Measurements from ENCODE around the gene CAMTA2.

The CAMTA2 gene

DNA sequence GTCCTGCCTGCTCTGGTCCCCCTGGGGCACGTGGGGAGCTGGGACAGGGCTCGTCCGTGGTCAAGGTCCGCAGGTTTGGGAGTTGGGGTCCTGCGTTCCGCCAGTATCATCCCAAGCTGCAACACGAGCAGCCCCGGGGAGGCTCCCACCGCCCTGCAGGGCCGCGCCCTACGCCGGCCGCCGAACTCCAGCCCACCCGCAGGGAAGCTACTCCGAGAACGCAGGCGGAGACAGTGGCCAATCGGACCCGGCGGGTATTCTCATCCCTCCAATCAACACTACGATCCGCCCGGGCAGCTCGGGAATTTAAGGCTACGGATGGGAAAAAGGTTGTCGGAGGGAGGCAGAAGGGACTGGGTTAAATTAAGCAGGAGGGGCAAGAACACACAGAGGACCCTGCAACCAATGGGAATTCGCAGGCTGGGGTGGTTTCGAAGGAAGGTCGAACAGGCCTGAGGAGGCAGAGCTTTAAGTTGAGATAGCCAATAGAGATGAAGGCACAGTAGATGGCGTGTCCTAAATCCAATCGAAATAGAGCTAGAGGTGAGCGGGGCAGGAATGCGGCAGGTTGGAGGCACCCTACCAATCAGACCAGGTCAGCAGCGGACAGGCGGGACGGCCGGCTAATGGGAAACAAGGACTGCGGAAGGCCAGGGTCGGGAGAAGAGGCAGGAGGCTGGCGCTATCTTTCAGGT is 20.5 kb downstream of the CAMTA2 start:
- ATAC-seq (ENCODE audit: low read depth) (peak; percentile 89), DNase-seq (ENCODE audit: low spot score) (peak; percentile 99)
- no peaks in the 10 kb centered on the region for H3K27me3 ChIP-seq (ENCODE audit: insufficient read depth, poor library complexity, severe bottlenecking)
- peaks cover 12% of the 10 kb centered on the region for H3K4me1 ChIP-seq (ENCODE audit: insufficient read depth, poor library complexity, severe bottlenecking)
- TF ChIP-seq, protein P1, sequence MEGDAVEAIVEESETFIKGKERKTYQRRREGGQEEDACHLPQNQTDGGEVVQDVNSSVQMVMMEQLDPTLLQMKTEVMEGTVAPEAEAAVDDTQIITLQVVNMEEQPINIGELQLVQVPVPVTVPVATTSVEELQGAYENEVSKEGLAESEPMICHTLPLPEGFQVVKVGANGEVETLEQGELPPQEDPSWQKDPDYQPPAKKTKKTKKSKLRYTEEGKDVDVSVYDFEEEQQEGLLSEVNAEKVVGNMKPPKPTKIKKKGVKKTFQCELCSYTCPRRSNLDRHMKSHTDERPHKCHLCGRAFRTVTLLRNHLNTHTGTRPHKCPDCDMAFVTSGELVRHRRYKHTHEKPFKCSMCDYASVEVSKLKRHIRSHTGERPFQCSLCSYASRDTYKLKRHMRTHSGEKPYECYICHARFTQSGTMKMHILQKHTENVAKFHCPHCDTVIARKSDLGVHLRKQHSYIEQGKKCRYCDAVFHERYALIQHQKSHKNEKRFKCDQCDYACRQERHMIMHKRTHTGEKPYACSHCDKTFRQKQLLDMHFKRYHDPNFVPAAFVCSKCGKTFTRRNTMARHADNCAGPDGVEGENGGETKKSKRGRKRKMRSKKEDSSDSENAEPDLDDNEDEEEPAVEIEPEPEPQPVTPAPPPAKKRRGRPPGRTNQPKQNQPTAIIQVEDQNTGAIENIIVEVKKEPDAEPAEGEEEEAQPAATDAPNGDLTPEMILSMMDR (IDR thresholded peaks at IDR 0.05; ENCODE audit: poor library complexity, severe bottlenecking), result no peak
- H3K27ac ChIP-seq (ENCODE audit: poor library complexity, severe bottlenecking), result peak overlapping the region; percentile 90
- H3K4me3 ChIP-seq (ENCODE audit: severe bottlenecking), result peak overlapping the region; percentile 59
- peaks cover 20% of the 10 kb centered on the region for H3K36me3 ChIP-seq (ENCODE audit: low read depth)
- H3K9me3 ChIP-seq (ENCODE audit: severe bottlenecking), result no peaks in the 10 kb centered on the region

- no peaks in the 10 kb centered on the region for H3K27me3 ChIP-seq (ENCODE audit: insufficient read depth, poor library complexity, severe bottlenecking)
- TF ChIP-seq, protein P1 (IDR thresholded peaks at IDR 0.05; ENCODE audit: poor library complexity, severe bottlenecking), result no peak
- ATAC-seq (ENCODE audit: low read depth), result no peak
- peak overlapping the region; percentile 90 for H3K27ac ChIP-seq (ENCODE audit: poor library complexity, severe bottlenecking)
- DNase-seq (ENCODE audit: low spot score), result no peak
- no peak overlapping the region for H3K4me3 ChIP-seq (ENCODE audit: severe bottlenecking)
- H3K36me3 ChIP-seq (ENCODE audit: low read depth), result peaks cover 26% of the 10 kb centered on the region
- H3K4me1 ChIP-seq (ENCODE audit: insufficient read depth, poor library complexity, severe bottlenecking), result peaks cover 12% of the 10 kb centered on the region
- H3K9me3 ChIP-seq (ENCODE audit: severe bottlenecking), result no peaks in the 10 kb centered on the region
Observed at GRCh38 chr17:4965311-4965986, 22.0 kb downstream of the CAMTA2 start.

DNA sequence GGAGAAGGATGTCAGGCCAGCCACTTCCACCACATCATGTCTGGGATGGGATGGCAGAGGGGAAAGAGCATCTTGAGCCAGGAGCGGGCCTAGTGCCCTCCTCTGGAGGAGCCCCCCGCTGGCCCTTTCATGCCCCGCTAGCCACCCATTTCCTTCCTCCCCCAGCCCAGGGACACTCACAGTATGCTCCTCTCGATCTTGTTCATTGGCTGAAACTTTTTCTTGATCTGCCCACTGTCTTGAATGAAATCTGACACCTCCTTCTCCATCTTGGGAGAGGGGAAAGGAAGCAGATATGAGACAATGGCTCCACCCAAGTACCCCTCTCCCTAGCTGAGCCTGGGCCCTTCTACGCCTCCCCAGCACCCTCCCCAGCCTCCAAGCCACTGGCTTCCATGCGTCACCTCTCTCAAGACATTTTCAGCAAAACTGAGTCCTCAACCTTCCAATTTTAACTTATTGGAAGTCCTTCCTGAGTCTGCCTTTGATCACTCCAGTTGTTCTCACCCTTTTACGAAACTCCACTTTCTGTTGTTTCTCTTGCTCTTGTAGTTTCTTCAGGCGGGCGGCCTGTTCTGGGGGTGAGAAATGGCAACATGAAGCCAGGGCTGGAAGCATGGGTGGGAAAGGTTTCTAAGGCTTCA is 27.1 kb downstream of the CAMTA2 start:
- Histone ChIP-seq H3K4me1 (ENCODE audit: insufficient read depth, poor library complexity, severe bottlenecking) (no peaks in the 10 kb centered on the region), H3K27ac (ENCODE audit: poor library complexity, severe bottlenecking) (no peak overlapping the region), H3K4me3 (ENCODE audit: severe bottlenecking) (no peak overlapping the region), H3K9me3 (ENCODE audit: severe bottlenecking) (no peaks in the 10 kb centered on the region), H3K36me3 (ENCODE audit: low read depth) (peaks cover 16% of the 10 kb centered on the region), H3K27me3 (ENCODE audit: insufficient read depth, poor library complexity, severe bottlenecking) (no peaks in the 10 kb centered on the region)
- ATAC-seq (ENCODE audit: low read depth) (no peak), DNase-seq (ENCODE audit: low spot score) (no peak)
- TF ChIP-seq, protein P1 (IDR thresholded peaks at IDR 0.05; ENCODE audit: poor library complexity, severe bottlenecking), result no peak

- Histone ChIP-seq H3K27ac (ENCODE audit: poor library complexity, severe bottlenecking) (no peak overlapping the region), H3K4me1 (ENCODE audit: insufficient read depth, poor library complexity, severe bottlenecking) (no peaks in the 10 kb centered on the region), H3K9me3 (ENCODE audit: severe bottlenecking) (no peaks in the 10 kb centered on the region), H3K36me3 (ENCODE audit: low read depth) (peaks cover 15% of the 10 kb centered on the region; the same call in 1 of the 2 replicates), H3K27me3 (ENCODE audit: insufficient read depth, poor library complexity, severe bottlenecking) (no peaks in the 10 kb centered on the region), H3K4me3 (ENCODE audit: severe bottlenecking) (no peak overlapping the region)
- no peak for ATAC-seq (ENCODE audit: low read depth)
- TF ChIP-seq, protein P1 (IDR thresholded peaks at IDR 0.05; ENCODE audit: poor library complexity, severe bottlenecking), result no peak
- no peak for DNase-seq (ENCODE audit: low spot score)
Observed at GRCh38 chr17:4959261-4959965, 28.1 kb downstream of the CAMTA2 start.

Measured in RWPE2 (cell line).